NCI-H187 (cell line): Measurements from ENCODE around the gene LAMB2.

ENCODE experiments used
- DNase-seq, 2 experiments: peaks; one replicate each; lab custom pipeline; 2025; lab: John Stamatoyannopoulos, UW

The LAMB2 gene

DNA sequence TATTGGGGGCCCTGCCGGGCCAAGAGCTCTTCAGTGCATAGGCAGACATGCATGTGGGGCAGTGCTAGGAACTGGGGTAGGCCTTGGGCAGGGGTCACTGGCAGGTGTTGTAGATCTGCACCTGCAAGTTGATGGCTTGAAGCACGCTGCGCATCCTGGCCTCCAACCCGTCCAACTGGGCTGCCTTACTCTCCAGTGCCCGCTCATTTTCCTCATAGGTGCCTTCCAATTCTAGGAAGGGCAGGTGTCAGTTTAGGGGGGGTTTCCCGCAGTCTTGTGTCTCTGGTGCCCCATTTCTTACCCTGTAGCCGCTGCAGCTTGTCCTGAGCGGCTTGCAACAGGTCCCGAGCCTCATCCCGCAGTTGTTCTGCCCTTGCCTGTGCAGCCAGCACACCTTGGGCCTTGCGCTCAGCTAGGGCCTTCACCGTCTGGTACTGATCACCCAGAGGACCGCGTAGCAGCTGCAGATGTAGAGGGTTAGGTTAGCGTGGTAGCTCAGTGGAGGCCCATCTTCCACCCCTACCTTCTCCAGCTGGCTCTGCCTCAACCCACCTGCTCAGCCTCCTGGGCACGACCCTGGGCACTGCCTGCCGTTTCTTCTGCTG lies 11.6 kb downstream of the LAMB2 start:
- DNase-seq, result no peak

DNA sequence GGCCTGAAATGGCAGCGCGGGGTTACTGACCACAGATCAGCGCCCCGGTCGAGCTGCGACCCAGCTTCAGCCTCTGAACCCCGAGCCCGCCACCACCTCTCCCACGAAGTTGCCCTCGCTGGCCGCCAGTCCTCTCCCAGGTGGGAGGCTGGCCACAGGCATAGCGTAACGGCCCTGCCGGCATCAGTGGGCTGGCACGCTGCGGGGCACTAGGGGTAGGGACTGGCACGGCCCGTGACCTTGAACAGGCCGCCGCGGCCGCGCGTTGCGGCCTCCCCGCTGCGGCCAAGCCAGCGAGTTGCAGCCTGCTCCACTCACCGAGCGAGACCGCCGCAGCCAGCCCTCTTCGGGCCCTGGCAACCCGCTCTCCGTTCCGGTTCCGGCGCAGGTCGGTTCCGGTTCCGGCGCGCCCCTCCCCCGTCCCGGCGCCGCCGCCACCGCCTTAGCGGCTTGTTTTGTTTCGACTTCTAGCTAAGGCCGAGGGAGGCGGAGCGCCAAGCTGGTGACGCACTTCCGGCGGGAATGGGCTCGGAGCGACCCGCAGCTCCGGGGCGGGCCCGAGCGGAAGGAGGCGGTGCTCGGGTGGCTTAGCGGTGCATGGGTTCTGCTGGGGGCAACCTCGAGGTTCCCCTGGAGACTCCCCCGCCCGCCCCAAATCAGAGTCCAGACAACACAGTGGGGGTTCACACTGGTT lies 12.3 kb downstream of the LAMB2 start, which contains the start of gene USP19:
USP19 (minus strand) TSS at position 386 of the 694 bp plus-strand sequence. CDS start 1,678 bp downstream, outside the sequence.
- peak; percentile 11 to 46 for DNase-seq

DNA sequence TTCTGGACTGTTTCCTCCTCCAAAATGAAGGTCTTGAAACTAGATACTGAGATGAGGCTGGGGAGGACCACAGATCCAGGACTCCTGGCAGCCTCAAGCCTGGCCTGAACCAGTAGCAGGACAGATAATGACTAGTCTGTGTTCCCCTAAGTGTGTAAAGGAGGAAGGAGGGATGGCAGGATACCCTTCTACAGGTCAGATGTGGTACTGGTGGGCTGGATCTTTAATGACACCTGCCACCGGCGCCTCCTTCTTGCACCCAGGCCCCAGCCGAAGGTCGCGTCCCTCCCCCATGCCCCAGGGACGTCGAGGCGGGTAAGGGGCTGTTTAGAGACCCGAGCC lies 12.8 kb downstream of the LAMB2 start:
- no peak for DNase-seq

DNA sequence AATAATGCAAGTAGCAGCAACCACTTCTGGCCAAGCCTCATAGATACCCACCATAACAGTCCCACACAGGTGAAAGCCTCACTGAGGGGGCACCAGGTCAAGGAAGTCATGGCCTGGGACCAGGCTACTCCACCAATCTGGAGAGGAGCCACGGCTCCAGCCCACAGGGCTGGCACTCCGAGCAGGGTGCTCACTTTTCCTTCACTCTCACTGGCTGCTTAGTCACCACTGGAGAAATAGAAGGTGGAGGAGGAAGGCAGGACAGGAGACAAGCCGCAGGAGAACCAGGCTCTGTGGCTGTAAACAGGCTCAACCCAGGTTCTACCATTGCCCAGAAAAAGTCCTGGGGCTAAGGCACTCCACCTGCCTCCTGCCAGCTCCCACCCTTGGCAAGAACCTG lies 13.4 kb downstream of the LAMB2 start:
- no peak for DNase-seq

DNA sequence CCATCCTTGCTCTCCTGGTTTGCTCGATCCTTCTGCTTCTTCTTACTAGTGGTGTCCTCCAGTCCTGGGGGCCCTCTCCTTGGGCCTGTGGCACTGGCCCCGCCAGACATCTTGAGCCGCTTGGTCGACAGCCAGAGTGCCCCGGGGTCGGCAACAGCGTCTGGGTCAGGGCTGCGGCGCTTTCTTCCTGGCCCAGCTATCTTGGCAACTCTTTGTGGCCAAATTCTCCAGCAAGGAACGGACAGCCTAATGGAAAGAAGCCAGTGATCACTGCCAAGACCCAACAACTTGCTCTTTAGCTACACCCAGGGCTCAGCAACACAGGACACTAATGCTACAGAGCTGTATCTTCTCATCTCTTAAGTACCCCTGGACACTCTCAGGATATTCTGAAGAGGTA lies 13.8 kb downstream of the LAMB2 start:
- DNase-seq, result no peak

DNA sequence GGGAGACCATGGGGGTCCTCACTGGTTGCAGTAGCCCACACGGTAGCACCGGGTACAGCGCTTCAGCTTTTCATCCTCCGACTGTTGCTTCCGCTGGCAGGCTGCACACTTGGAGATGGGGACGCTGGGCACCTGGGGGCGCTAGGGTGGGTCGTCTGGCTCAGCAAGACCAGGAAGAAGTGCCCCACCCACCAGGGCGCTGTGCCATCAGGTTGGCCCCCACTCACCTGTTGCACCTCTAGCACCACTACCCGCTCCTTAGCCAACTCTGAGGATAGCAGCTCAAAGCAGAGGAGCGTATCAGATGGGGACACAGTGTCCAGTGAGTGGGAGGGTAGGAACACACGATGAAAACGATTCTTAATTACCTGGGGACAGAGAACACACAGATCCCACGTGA lies 20.6 kb downstream of the LAMB2 start:
- no peak for DNase-seq

DNA sequence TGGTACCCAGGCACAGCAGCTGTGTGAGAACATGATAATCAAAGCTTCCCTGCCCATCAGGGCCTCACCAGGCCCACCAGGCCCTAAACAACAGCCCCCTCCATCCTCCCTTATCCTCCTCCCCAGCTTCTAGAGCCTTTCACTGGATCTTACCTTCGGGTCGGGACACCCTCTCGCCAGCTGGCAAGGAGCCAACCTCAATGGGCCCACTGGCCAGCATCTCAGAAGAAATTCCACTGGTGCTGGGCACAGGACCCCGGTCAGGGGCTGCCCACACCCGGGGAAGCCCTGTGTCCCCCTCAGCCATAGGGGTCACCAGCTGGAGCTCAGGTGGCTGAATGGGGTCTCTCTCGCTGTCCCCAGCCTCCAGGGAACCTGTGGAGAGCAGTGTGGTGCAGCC lies 21.5 kb downstream of the LAMB2 start:
- DNase-seq, result no peak

DNA sequence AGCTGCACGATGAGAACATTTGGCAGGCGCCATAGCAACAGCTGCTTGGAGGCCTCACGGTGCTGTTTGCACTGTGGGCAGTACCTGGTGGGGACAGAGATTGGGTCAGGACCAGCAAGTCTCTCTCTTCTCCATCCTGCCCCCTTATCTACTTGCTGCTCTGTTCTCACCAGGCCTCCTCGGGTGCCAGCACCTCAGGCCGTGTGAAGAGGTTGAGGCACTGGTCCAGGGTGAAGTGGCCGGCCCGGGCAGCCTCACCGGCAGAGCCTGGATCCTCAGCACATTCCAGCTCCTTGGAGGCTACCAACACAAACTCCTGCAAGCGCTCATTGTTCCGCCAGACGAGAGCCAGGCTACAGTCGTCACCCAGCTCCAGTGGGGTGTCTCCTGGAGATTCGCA lies 22.1 kb downstream of the LAMB2 start:
- DNase-seq, result no peak

DNA sequence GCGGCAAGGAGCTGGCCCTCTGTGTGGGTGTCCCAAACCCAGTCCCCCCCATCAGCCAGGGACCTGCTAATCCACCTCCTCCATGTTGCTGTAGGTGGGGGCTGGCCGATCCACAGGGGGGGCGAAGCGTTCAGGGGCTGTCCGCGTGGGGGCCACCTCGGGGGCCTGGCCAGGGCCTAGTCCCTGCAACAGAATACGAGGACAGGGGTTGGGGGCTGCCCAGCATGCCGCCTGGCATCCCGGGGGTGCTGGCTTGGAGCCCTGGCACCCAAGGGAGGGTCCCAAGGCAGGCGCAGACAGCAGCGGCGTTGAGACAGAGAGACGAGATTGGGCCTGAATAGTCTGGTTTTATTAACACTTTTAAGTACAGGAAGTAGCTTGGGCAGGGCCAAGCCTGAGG lies 24.5 kb downstream of the LAMB2 start:
- DNase-seq, result no peak

DNA sequence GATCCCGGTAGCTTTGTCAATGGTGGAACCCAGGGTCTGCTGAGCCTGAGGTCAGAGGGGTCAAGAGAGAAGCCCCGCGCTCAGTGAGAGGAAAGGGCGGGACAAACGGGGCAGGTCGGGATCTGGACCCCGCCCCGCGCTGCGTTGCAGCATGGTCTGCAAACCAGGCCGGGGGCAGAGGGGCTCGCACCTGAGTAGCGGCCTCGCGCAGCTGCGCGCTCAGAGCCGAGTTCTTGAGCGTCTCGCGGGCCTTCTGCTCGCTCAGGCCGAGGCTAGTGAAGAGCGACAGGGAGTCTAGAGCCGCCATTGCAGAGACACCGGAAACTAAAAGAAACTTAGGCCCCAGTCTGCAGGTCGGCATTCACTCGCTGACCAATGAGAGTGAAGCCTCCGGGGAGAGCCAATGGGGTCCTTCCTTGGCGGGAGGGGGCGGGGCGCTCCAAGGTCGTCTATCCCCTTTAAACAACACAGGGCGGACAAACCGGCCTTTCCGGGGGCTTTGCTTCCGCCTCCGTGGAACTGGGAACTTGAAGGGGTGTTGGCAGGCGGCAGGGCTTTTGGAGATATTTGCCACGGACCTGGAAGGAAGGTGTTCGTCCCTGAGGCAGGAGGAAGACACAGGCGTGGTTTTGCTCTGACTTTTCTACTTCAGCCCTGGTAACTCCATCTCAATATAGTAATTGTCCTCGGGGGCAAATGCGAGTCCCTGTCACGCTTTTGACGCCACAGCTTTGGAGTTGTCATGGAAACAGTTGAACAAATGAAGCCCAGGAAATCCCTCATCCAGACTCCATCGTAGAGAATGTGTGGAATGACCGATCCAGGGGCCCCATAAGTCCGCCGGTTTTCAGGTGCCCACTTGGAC lies 28.2 kb downstream of the LAMB2 start, which contains the start of gene QARS1:
QARS1 (minus strand) TSS at position 331 of the 865 bp plus-strand sequence; CDS start at position 307, 24 bp downstream.
- peak; percentile 22 to 40 for DNase-seq

DNA sequence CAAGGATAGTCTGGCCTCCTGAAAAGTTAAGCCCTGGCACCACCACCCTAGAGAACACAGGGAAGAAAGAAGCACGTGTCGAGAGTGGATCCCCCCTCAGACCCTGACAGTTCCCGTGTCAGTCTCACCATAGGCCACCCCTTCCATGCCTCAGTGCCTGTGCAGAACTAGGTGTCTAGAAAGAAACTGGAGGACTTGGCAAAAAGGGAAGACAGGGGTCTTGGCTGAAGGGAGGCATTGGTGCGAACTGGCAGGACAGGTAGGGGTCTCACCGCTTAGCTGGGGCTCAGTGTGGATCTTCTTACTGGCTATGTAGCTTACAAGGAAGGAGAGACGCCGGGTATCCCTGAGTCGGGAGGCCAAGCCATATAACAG lies 28.8 kb downstream of the LAMB2 start:
- no peak for DNase-seq

DNA sequence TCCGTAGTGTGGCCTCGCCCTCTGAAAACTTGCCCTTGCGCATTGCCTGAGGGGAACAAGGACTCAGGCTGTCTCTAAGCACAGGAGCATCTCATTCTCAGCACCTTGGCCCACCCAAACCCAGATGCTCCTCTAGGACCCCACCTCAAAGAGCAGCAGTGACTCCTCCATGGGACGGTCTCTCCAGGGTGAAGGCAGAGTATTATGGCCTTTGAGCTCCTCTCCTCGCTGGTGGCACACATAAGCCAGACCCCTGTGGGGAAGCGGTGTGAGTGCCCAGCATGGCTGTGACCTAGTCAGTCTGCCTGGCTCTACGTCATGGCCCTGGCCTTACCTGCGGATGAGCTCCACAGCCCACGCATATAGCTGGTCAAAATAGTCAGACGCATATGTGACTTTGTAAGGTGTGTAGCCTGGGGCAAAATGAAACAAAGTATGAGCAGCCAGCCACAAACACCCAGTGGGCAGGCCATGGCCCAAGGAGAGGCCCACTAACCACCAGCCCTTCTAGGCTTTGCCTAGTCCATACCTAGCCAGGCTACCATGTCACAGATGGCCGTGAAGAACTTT lies 32.7 kb downstream of the LAMB2 start:
- DNase-seq, result no peak

DNA sequence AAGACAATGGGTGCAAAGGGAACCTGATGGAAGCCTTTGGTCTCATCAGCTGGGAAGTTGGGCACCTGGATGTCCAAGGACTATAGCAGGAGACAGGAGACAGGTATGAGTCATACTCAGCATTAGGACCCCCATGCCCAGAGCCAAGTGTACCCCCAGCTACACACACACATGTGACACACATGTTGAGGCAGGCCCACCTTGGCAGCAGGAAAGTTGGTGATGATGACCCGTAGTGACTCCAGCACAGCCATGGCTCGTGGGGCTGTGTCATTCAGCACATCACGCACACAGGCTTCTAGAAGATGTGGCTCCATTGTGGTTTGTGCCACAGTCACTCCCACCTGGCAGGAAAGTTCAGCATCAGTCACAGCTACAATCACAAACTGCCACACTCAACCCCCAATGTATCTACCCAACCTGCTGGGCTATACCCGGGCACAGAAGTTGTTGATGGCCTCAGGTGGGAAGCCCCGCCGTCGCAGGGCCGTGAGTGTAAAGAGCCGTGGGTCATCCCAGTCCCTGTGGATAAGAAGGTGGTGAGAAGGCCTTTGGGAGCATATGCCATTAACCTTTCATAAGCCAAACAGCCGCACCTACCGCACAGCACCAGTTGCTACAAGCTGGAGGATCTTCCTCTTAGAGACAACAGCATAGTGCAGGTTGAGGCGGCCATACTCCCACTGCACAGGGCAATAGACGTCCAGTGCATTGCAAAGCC lies 33.8 kb downstream of the LAMB2 start:
- DNase-seq, result no peak

DNA sequence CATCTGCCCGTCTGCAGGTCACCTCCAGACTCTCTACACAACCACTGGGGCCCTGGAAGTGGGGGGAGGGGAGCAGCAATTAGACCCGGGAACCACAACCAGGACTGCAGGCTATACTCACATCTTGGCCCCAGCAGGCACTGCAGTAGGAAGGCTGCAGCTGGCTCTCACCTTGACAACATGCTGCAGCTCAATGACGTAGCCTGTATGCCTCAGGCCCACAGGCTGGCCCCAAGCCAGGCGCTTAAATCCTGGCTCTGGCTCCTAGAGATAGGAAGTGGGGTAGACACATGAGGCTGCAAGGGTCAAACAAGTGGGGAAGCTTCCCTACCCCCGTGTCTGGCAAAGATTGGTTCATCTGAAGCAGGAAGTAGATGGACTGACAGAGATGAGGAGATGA lies 34.4 kb downstream of the LAMB2 start:
- no peak for DNase-seq

DNA sequence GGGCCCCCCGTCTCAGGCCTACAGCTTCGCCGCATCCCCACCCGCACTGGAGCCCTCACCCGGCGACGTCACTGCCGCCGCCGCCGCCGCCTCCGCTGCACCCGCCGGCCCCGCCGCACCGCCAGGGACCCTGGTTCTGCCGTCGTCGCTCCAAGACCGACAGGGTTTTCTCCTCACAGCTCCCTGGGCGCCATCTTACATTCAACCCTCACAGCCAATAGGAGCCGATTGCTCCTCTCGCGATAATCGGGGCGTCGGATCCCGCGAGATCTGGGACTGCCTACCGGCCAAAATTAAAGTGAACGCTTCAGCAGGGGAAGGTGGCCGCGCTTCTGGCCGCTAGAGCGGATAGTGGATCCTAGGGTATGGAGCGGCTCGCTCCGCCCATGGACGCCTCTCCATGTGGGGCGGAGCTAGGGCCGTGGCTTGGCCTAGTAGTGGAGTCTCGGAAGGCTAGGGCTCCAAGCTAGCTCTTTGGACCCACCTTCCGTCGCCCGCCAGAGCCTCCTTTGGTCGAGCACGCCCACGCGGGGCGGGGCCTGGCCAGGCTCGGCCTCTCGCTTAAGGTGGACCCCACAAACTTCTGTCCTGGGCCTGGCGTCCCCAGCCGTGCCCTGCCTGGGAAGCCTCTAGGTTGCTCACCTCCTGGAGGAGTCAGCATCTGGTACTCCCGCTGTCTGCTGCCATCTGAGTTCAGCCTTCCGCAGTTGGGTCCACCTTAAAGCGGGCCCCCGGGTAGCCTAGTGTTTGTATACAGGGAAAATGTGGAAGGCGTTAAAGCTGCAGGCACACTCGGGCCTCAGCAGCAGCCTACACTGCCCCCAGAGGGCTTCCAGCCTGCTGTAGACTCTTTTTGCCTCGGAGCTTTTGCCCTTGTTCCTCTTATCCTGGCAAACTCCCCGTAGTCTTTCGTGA lies 38.7 kb downstream of the LAMB2 start, which contains the start of gene QRICH1:
QRICH1 (minus strand) TSS at position 219 of the 915 bp plus-strand sequence. CDS start 17,054 bp downstream, outside the sequence.
- DNase-seq, result peak; percentile 73 to 87

DNA sequence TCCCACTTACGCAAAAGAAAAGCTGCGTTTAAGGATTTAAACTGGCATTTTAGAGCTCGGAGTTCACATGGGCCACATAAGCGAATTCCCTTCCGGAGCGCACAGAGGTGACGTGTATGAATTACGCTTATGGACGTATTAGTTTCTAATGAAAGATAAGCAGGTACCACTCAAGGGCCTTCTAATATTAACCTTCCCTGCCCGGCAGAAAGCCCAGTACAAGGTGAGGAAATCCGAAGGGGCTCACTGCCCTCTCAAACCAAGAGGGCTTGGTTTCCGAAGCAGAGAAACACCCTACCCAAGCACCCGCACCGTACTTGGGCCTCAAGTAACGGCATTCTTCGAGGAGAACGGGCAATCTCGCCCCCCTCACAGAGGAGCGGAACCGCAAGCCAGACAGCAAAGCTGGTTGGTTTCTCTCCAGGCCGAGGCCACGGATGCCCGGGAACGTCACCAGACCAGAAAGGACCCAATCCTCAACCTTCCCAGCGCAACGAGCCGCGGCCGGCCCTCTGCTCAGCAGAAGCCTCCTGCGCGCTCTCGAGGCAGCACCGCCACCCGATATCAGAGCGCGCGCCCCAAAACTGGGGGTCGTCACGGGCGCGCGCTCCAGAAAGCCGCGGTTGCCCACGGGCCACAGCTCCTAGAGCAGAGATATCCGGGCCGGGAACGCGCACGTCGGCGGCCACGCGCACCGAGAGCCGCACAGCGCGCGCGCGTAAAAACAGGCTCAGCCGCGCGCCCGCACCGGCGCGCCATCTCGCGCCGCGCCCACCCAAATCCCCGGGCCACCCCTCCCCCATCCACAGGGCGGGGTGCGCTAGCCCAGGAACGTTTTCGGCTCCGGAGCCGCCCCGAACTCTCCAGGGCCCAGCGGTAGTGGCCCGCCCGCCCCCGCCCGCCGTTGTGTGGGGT lies 39.7 kb downstream of the LAMB2 start:
- DNase-seq, result no peak

DNA sequence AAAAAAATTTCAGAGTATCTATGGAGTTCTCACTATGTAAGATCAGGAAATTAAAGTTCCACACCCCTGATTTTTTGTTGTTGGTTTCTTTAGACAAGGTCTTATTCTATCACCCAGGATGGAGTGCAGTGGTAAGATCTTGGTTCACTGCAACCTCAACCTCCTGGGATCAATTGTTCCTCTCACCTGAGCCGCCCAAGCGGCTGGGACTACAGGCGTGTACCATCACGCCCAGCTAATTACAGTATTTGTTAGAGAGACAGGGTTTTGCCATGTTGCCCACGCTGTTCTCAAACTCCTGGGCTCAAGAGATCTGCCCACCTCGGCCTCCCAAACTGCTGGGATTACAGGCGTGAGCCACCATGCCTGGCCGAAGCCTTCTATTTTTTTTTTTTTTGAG lies 51.4 kb downstream of the LAMB2 start:
- no peak for DNase-seq

DNA sequence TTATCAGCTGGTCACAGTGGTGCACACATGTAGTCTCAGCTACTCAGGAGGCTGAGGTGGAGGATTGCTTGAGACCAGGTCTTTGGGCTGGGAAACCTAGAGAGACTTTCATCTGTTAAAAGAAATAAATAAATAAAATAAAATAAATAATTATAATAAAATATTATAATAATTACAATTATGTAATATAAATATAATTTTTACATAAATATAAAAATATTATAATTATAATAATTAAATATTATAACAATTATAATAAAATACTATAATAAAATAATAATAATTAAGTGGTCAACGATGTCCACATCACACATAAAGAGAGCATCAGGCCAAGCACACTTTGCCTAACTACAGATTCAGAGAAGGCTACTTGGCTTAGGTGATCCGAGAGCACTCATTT lies 53.6 kb downstream of the LAMB2 start:
- DNase-seq, result no peak

DNA sequence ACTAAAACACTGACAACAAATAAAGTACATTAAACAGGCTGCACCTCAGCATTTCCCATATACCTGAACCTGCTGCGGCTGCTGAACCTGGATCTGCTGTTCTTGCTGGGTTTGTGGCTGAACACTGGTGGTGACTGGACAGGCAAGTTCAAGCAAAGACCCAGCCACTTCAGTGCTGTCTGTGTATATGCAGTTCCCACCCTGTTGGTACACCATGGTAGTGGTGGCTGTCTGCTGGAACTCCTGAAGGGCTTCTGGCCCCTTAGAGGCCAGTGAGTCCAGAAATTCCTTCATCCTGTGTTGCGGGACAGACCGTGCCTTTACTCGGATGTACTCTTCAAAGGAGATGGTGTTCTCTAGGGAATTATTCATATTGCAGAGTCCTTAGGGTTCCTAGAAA lies 56.2 kb downstream of the LAMB2 start:
- no peak for DNase-seq

DNA sequence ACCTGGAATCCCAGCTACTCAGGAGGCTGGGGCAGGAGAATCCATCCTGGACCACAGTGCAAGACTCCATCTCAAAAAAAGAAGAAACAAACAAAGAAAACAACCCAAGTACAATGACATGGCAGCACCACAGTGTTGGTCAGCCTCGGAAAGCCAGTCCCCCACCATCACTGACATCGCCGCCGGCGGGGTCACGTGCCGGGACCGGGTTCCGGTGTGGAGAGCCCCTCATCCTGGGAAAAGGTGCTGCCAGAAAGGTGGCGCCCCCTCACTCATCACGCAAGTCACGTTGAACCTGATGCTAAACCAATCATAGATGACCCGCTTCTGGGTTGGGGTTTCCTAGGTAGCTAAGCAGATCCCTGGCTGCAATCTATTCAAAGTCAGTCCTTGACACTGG lies 56.7 kb downstream of the LAMB2 start:
- DNase-seq, result no peak
